Activated CD8-positive, alpha-beta memory T cell treated with anti-CD3 and anti-CD28 coated beads, Interleukin-2, amount 50 U/mL, for 48 hours (primary cell): ENCODE results near the gene LY6G6D.
A peak's percentile ranks its signal among the peaks of the same experiment; 100 is the strongest.
"Not testable (repeated sequence)": the region's sequence is repeated elsewhere in the genome, so short reads cannot be mapped to it uniquely, and the experiment has no call there.

Experiments
- DNase-seq: peaks from one replicate; pipeline ENCODE4 v3.0.0-alpha.2; 2020

The LY6G6D gene

DNA sequence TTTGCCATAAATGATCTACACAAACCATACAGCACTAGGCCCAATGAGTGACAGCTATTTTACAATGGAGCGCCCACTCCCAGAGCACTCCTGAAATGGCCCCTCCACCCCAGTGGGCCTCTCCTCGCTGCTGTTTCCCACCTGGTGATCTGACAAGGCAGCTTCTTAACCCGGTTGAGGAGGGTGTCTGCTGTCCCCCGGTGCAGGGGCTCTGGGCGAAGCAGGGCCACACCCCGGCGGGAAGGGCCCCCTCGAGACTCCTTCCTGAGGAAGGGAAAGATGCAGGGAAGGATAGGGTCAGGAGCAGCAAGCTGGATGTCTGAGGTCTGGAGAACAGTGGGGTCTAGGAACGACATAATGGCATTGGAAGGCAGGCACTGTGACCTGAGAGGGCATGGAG lies 22.3 kb upstream of the LY6G6D start:
- no peak for DNase-seq

DNA sequence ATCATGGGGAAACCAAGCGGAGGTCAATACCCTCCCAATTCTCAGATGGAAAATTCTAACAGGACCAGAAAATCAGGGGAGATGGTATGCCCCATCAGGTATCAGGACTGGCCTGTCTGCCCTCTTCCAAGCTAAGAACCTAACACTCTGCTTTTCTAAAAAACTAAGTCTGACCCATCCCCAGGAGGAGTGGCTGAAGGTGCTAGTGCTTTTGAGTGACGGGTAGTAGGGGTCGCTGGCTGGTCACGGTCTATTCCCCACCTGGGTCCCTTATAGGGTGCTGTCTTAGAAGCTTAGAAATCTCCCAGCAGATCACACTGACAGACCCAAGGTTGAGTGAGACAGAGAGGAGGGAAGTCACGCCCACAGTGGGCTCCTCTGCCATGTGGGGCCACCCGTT lies 21.6 kb upstream of the LY6G6D start:
- no peak for DNase-seq

DNA sequence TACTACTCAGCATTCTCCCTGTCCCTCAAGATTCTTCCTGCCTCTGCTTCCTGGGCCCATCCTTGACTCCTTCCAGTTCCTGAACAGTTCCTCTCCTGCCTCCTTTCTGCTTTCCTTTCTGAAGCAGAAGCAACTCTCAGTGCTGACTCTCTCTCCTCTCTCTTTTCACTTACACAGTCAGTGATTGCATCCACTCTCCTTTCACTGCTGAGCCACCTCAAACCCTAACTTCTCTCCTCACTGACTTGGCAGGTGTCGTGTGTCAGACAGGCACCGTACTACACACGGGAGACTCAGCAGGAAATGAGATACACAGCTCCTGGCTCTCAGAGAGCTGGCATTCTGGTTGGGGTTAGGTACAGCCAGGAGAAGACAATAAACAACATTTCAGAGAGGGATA lies 17.6 kb upstream of the LY6G6D start:
- no peak for DNase-seq

DNA sequence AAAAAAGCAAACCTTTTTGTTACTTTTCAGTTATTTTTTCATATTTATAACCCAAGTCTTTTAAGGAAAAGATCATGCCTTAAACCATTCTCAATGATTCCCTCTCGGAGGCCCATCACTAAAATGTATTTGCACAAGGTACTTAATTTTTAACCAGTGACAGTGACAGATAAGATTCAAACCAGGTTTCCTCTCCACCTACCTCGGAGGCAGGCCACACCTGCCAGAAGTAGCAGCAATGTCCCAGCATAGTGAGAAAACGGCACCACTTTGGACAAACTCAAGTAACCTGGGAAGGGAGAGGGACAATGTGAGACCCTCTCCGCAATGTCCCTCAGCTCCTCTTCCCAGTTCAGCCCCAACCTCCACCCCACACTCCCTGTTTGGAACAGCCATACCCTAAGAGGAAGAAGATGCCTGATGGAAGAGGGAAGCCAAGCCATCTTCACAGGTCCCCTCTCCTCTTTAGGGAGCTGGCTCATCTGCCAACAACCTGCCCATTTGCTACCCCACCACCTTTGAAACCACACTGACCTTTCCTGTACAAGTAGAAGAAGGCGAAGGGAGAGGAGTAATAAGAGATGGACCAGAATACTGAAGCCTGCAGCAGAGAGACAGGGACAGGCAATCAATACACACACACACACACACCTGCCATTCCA lies 14.3 kb upstream of the LY6G6D start:
- DNase-seq, result no peak

DNA sequence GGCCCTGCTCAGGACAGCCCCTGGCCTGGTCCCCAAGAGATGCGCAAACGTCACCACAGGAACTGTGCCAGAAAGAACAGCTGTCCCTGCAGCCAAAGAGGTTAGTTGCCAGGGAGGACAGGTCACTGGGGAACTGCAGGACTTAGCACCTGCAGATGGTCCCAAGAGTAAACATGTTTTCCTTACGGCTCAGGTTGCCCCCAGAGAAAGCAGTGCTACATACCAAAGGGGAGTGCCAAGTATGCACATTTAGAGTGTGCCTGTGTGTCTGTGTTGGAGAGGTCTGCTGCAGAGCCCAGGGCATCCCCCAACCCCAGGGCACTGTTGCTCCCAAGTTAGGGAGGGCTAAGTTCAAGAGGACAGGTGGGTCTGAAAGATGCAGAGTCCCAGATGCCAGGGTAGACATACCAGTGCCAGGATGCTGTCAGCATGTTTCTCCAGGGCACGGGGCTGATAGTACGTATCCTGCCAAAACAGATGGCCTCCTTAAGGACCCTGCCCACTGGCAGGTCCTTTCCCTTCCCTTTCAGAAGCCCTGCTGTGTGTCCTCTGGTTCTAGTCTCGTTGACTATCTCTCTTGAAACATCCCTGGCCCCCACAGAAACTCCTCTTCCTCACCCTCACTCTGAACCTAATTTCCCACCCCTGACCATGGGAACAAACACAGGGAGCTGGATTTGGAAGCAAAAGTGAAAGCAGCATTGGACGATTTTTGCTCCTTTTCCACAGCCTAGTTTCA lies 13.3 kb upstream of the LY6G6D start:
- DNase-seq, result no peak

DNA sequence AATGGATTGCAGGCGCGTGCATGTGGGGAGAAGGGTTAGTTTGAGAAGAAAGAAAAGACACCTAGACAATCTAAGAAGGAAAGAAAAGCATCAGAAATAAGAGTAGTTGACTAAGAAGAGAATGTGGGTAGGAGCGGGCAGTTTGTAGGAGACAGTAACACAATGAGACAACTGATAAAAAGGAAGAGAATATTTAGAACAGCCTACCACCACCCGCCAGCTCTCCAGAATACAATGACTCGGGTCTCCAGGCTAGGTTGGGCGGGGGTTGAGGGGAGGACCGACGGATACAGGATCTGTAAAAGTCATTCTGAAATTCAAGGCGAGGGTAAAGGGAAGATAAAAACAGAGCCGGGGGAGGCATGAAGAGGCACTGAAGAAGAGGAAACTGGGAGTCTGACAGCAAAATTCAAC lies 12.7 kb upstream of the LY6G6D start:
- peak; percentile 63 for DNase-seq

DNA sequence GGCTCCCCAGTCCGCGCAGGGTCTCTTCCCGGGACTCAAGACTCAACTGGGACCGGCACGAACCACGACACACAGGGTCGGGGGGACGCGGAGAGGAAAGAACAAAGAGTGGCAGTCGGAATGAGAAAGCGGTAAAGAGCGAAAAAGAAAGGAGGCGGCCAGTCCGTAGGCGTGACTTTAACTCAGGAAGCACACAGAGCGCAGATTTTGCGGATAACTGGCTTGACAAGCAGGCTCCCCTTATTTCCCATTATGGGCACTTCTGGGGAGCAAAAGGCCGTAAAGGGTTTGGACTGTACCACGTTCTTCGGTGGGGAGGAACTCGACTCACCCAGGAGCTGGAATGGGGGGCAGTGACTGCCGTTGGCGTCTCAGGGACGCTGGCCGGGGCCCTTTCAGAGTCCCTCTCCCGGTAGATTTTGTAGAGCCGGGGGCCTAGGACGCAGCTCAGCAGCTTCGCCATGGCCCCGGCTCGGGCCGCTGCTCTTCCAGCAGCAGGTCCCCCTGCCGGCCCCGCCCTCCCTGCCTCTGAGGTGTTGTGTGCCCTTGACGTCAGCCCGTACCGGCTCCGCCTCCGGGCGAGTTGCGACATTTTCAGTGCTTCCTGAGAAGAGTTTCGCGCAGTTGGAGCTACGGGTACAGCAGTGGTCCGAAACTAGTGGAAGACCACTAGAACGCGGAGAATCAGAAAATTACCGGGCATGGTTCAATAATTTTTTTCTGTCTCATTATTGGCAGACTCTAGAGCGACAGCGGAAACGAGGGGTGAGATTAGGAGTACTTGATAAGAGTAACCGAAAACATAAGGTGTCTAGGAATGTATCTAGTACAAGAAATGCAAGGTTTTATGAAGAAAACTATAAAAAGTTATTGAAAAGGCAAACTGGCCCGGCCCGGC lies 12.1 kb upstream of the LY6G6D start, which contains the start of gene ABHD16A:
Gene ABHD16A, minus strand, starts transcription at position 506 of the 898 bp plus-strand sequence. Its CDS starts 43 bp downstream, at position 463.
- DNase-seq, result peak; percentile 96

DNA sequence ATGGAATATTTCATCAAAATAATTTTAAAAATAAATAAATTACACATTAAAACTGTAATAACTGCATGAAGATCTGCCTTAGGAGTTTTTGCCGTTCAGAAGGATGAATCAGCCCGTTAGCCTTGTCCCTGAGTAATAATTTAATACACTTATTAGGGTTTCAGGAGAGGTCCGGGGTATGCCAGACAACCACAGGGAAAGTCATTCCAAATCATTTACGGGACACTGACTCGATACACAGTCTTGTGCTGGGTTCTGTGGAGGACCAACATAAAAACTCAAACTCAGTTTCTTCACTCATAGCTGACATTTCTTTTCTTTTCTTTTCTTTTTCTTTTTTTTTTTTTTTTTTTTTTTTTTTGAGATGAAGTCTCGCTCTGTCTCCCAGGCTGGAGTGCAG lies 9.2 kb upstream of the LY6G6D start:
- no peak for DNase-seq

DNA sequence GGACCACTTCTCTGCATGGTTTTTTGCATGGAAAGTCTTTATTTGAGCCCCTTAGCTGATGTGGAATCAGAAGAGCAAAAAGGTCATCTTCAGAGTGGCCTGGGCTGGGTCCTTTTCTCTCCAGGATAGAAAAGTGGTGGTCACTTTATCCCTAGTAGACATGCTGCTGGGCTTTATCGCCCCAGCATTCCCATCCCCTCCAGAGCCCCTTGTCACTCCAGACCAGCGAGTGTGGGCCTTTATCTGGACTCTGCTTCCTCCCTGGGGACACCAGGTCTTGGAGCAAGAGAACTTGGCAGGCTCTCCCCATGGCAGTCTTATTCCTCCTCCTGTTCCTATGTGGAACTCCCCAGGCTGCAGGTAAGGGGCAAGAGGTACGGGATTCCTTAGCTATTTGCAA lies 8.5 kb upstream of the LY6G6D start, which contains the start of gene LY6G6F:
Gene LY6G6F, plus strand, starts transcription at position 268 of the 400 bp plus-strand sequence. Its CDS starts 41 bp downstream, at position 309.
- DNase-seq, result no peak

DNA sequence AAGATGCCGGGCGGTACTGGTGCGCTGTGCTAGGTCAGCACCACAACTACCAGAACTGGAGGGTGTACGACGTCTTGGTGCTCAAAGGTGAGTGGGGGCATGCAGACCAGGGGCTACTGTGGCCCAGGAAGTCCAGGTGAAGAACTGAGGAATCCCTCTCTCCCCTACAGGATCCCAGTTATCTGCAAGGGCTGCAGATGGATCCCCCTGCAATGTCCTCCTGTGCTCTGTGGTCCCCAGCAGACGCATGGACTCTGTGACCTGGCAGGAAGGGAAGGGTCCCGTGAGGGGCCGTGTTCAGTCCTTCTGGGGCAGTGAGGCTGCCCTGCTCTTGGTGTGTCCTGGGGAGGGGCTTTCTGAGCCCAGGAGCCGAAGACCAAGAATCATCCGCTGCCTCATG lies 7.4 kb upstream of the LY6G6D start:
- no peak for DNase-seq

DNA sequence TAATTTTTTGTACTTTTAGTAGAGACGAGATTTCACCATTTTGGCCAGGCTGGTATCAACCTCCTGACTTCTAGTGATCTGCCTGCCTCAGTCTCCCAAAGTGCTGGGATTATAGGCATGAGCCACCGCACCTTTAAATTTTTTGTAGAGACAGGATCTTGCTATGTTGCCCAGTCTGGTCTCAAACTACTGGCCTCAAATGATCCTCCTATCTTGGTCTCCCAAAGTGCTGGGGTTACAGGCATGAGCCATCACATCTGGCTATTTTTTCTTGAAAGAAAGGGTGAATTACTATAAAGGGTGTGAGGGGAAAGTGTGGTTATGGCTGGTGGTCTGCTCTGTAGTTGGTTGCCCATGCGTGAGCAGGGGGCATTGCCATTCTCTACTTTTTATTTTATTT lies 6.9 kb upstream of the LY6G6D start:
- DNase-seq, result no peak

DNA sequence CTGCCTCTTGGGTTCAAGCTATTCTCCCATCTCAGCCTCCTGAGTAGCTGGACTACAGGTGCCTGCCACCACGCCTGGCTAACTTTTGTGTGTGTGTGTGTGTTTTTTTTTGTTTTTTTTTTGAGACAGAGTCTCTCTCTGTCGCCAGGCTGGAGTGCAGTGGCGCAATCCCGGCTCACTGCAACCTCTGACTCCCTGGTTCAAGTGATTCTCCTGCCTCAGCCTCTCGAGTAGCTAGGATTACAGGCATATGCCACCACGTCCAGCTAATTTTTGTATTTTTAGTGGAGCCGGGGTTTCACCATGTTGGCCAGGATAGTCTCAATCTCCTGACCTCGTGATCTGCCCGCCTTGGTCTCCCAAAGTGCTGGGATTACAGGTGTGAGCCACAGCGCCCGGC lies 6.0 kb upstream of the LY6G6D start:
- not testable (repeated sequence) for DNase-seq

DNA sequence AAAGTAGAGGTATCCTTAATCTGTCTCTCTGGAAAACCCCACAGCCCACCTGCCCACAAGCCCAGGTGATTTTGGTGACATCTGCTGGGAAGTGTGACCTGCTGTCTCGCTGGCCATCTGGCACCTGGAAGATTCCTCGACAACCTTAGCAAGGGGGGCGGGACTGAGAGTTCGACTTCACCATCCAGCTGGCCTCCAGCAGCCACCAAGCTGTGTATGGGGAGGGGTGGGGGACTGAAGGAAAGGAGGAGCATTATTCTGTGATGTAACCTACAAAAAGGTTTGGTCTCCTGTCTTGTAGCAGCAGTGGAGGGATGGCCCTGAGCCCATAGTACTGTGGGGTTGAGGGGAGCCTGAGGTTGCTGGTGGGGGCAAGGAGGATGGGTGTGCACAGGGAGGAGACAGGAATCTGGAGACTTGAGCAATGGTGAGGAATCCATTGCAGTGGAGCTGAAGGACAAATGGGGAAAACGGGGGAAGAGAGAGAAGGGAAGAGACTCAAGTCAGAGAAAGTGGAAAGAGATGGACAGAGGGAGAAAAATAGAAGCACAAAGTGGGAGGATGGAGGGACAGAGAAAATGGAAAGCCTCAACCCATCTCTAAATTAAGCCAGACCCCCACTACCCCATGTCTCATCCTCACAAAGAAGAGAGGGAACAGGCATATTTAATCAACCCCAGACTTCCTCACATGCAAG lies 4.5 kb upstream of the LY6G6D start:
- DNase-seq, result no peak

DNA sequence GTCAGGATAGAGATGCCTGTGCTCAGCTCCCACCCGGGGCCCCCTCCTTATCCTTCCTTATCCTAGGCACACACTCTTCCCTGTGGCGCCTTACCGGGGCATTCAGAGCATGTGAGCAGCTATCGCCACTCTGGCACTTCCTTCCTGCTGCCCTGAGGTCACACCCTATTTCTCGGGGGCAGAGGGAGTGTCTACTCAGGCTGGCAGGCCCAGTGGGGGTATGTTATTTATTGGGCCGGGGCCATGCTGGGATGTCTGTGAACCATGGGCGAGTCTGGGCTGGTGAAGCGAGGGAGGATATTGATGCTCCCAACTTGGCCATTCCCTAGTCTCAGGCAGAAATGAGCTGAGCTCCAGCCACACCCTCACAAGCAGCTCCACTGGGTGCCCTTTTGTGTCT lies 3.9 kb upstream of the LY6G6D start:
- DNase-seq, result no peak

DNA sequence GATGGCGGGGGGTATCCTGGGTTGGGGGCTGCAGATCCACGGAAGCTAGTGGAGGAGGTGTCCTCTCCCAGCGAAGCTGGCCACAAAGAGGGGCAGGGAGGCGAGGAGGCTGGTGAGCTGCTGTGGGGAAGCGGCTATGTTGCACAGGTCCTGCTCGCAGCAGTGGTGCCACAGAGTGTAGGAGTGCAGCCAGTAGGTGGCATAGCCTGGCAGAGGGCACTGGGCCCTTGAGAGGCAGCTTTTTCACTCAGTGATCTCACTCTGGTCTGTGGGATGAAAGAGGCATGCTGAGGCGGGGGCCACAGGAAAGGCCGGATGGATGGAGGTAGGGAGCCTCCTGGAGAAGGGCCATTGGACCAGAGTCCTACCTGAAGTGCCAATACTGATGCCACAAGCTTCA lies 2.9 kb upstream of the LY6G6D start:
- DNase-seq, result no peak

DNA sequence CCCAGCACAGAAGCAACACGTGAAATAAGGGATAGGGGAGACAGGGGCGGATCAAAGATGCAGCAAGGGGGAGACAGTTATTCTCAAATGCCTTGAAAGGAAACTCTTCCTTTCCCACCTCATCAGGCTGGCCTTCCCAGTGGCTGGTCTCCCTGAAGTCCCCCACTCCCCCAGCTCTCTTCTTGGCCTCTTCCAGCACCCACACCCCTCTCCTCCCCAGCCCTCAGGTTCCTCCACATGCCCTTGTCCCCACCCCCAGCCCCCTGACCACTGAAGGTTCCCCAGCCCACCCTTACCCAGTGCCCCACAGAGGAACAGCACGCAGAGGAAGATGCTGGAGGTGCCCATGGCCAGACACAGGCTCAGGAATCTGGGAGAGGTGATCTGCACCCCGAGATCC lies 1.7 kb upstream of the LY6G6D start:
- no peak for DNase-seq

DNA sequence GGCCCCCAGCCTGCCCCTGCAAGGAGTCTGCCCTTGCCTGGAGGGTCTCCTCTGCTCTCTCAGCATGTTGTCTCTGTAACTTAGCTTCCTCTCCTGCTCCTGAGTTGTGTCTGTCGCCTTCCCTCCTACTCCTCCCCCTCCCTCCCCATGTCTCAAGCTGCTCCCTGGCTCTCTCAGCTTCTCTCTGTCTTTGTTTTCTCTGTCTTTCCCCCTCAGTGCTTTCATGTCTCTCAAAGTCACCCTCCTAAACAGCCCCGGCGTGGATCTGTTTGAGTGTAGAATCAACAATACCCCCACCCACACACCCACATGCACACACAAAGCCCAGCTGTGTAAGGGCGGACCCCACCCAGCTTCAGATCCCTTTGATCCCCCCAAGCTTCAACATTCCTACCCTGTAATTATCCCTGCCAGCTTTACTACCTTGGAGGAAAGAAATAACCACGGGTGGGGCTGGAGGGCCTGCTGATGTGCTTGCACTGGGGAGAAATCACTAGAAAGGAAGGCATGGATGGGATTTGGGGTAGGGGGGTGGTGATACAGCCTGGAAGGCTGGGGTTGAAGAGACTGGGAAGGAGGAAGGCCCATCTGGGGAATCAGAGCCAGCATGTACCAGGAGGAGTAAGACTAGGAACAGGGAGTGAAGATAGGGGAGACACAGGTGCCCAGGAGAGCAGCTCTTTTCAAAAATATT lies 1.0 kb upstream of the LY6G6D start:
- DNase-seq, result no peak

DNA sequence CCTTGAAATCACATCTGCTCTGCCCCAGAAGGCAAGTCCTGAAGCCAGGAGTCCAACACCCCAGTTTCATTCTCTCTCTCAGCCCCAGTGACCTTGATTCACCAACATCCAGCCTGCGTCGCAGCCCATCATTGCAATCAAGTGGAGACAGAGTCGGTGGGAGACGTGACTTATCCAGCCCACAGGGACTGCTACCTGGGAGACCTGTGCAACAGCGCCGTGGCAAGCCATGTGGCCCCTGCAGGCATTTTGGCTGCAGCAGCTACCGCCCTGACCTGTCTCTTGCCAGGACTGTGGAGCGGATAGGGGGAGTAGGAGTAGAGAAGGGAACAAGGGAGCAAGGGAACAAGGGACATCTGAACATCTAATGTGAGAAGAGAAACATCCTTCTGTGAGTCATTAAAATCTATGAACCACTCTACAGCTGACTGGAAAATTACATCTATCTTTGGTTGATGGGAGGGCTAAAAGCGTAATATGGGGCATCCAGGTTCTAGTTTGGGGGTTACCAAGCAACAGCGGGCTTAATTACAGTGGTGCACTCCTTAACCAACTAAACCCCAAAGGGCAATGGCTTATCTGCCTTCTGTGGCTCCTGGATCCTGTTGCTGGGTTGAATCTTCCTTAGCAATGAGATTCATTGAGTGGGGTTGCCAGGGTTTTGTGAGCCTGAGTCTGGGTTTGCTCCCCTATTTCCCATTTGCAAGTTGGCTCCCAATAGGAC lies 2.5 kb downstream of the LY6G6D start:
- no peak for DNase-seq

DNA sequence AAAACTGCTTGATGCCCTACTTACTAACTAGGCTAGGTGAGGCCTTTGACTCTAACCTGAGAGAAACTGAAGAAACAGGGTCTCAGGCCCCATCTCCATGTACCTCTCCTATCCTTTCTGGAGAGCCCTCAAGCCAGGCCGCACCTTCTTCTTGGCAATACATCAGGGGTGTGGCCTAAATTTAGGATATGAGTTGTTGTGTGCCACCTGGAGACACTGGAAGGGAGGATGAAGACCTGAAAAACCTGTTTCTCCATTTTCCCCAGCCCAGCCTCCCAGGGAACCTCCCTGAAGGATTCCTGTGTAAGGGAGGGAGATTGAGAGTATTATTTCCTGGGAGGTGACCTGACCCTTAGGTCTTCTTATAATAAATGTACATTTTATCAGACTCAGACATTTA lies 3.1 kb downstream of the LY6G6D start:
- no peak for DNase-seq

DNA sequence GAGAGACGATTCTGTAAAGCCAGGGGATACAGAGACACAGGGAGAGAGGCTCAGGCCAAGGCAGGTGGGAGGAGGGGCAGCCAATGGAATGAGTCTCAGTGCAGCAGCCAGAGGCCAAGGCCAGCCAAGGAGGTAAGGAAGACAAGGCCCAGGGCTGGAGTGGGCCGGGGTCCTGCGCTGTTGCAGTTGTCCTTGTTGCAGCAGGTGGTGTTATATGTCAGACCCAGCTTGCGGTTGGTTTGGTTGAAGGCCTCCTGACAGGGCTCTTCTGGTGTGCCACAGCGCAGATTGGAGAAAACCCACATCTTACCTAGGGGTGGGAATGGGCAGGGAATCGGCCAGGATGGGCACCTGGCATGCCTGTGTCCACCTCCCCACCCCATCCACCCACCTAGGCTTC lies 3.9 kb downstream of the LY6G6D start:
- DNase-seq, result no peak

DNA sequence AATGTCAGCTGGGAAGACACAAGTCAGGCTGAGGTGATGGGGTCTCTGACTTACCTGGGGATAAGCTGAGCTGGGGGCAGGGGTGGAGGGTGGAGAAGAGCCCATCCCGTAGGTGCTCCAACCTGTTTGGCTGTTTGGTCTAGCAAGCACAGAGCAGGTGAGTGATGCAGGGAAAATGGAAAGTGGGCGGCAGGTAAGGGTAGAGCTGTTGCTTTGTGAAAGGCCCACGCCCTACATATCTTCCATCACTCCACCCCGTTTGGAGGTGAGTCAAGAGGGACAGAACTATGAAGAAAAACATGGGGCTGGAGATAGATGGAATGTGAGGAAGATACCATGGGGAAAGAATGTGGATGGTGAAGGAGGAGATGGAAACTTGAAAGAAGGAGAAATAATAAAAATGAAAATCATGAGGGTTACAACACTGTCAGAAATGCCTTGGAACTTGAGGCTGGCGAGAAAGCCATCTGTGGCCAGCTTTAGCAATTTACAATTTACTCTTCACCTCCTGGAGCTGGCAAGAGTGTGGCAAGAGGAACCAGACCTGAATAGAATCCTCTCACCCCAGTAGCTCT lies 5.1 kb downstream of the LY6G6D start:
- DNase-seq, result no peak
